ENCODE measurements around the gene SCNN1B. TPM values are rescaled to one million over a fixed set of nuclear protein-coding genes. Genes with fewer than 3 reads are reported as not detected.

SCNN1B gene
- total RNA-seq, 1 donor from 2014 or later: not detected

DNA sequence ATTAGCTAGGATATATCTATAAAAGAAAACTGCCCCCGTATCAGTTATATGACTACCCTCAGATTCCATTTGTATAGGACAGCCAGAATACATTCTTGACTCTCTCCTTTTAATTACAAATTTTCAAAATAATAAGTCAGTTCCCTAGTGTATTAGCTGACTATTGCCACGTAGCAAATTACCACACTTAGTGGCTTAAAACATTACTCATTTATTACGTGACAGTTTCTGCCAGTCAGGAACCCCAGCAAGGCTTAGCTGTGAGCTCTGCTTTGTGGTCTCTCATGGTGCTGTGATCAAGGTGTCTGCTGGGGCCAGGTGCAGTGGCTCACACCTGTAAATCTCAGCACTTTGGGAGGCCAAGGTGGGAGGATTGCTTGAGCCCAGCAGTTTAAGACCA, 13.9 kb upstream of the SCNN1B start:
- Histone ChIP-seq H3K27ac (replicated peaks) (no peak overlapping the region), H3K36me3 (no peaks in the 10 kb centered on the region), H3K4me1 (no peaks in the 10 kb centered on the region), H3K4me3 (no peak overlapping the region), H3K9me3 (replicated peaks) (no peaks in the 10 kb centered on the region), H3K27me3 (ENCODE audit: low read depth) (peaks cover 27% of the 10 kb centered on the region)
- intact Hi-C loops (cut with micrococcal nuclease): no loop called here
- DNase-seq: no peak
- TF ChIP-seq, protein P1, sequence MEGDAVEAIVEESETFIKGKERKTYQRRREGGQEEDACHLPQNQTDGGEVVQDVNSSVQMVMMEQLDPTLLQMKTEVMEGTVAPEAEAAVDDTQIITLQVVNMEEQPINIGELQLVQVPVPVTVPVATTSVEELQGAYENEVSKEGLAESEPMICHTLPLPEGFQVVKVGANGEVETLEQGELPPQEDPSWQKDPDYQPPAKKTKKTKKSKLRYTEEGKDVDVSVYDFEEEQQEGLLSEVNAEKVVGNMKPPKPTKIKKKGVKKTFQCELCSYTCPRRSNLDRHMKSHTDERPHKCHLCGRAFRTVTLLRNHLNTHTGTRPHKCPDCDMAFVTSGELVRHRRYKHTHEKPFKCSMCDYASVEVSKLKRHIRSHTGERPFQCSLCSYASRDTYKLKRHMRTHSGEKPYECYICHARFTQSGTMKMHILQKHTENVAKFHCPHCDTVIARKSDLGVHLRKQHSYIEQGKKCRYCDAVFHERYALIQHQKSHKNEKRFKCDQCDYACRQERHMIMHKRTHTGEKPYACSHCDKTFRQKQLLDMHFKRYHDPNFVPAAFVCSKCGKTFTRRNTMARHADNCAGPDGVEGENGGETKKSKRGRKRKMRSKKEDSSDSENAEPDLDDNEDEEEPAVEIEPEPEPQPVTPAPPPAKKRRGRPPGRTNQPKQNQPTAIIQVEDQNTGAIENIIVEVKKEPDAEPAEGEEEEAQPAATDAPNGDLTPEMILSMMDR (IDR thresholded peaks at IDR 0.05; ENCODE audit: borderline replicate concordance): no peak

DNA sequence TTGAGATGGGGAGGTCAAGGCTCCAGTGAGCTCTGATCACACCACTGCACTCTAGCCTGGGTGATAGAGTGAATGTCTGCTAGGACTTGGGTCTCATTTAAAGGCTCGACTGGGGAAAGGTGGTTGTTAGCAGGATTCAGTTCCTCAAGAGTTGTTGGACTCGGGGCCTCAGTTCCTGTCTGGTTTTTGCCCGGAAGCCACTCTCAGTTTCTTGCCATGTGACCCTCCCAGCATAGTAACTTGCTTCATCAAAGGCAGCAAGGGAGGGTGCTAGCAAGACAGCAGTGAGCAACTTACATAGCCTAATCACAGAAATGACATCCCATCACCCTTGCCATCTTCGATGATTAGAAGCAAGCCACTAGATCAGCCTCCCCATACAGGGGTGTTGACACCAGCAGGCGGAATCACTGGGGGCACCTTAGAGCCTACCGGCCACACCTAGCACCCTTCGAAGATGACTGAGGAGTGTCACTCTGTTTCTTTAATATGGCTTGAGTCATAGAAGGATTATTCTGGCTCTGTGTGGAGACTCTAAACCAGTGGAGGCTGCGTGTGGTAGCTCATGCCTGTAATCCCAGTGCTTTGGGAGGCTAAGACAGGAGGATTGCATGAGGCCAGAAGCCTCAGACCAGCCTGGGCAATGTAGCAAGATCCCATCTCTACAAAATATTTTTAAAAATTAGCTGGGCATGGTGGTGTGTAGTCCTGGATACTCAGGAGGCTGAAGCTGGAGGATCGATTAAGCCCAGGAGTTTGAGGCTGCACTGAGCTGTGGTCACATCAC, 13.2 kb upstream of the SCNN1B start:
- TF ChIP-seq, protein P1 (IDR thresholded peaks at IDR 0.05; ENCODE audit: borderline replicate concordance): no peak
- DNase-seq: no peak
- no peak overlapping the region for H3K4me3 ChIP-seq
- intact Hi-C loops (cut with micrococcal nuclease): no loop called here
- no peaks in the 10 kb centered on the region for H3K9me3 ChIP-seq (replicated peaks)
- H3K4me1 ChIP-seq: no peaks in the 10 kb centered on the region
- peaks cover 27% of the 10 kb centered on the region for H3K27me3 ChIP-seq (ENCODE audit: low read depth)
- no peak overlapping the region for H3K27ac ChIP-seq (replicated peaks)
- H3K36me3 ChIP-seq: no peaks in the 10 kb centered on the region

DNA sequence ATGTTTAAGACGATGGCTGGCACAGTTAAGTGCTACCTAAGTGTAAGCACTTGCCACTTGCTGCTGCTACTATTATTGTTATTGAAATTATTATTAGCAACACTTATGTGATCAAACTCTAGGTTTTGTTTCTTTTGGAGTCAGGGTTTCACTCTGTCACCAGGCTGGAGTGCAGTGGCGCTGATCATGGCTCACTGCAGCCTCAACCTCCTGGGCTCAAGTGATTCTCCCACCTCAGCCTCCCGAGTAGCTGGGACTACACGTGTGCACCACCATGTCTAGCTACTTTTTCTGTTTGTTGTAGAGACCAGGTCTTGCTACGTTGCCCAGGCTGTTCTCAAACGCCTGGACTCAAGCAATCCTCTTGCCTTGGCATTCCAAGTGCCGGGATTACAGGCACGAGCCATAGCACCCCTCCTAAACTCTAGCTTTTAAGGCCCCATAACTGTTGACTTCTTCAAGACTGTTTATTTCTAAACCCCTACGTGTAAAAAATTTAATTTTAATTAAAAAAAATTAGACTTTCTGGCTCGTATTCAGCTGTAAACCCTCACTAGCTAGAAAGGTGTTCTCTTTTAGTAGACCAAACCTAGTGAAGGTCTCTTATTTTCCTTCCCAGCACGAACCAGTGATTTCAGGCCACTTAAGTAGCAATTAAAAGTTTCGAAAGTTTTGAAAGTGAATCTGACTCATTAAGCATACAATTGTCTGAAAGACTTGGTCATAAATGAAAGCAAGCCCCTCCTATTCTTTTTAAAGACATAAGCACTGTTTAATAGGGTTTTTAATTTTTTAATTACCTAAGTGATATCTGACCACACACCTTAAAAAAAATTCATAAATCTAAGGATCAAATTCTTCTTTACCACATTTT, 11.7 kb upstream of the SCNN1B start:
- TF ChIP-seq, protein P1 (IDR thresholded peaks at IDR 0.05; ENCODE audit: borderline replicate concordance): no peak
- Histone ChIP-seq H3K9me3 (replicated peaks) (no peaks in the 10 kb centered on the region), H3K27me3 (ENCODE audit: low read depth) (peaks cover 33% of the 10 kb centered on the region), H3K36me3 (no peaks in the 10 kb centered on the region), H3K4me1 (no peaks in the 10 kb centered on the region), H3K27ac (replicated peaks) (no peak overlapping the region), H3K4me3 (no peak overlapping the region)
- intact Hi-C loops (cut with micrococcal nuclease): no loop called here
- DNase-seq: no peak

DNA sequence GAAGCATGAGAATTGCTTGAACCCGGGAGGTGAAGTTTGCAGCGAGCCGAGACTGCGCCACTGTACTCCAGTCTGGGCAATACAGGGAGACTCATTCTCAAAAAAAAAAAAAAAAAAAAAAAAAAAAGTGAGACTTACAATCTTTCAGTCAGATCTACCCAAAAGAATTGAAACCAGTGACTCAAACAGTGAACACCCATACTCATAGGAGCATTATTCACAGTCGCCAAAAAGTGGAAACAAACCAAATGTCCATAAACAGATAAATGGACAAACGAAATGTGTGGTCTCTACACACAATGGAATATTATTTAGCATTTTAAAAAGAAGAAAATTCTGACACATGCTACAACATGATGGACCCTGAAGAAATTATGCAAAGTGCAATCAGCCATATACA, 9.1 kb upstream of the SCNN1B start:
- no peak overlapping the region for H3K27ac ChIP-seq (replicated peaks)
- H3K4me3 ChIP-seq: no peak overlapping the region
- TF ChIP-seq, protein P1 (IDR thresholded peaks at IDR 0.05; ENCODE audit: borderline replicate concordance): no peak
- H3K4me1 ChIP-seq: no peaks in the 10 kb centered on the region
- H3K27me3 ChIP-seq (ENCODE audit: low read depth): peaks cover 52% of the 10 kb centered on the region
- no peaks in the 10 kb centered on the region for H3K9me3 ChIP-seq (replicated peaks)
- no peaks in the 10 kb centered on the region for H3K36me3 ChIP-seq
- intact Hi-C loops (cut with micrococcal nuclease): no loop called here
- no peak for DNase-seq

DNA sequence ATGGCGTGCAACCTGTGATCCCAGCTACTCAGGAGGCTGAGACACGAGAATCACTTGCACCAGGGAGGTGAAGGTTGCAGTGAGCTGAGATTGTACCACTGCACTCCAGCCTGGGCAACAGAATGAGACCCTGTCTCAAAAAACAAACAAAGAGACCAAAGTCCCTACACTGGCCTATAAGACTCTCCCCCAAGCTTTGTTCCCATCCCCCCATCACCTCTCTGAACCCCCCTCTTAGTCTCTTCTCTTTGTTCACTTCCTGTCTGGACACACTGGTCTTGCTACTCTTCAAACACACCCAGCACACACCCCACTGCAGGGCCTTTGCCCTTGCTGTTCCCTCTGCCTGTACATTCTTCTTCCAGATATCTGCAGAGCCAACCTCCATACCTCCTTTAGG, 7.8 kb upstream of the SCNN1B start:
- H3K9me3 ChIP-seq (replicated peaks): no peaks in the 10 kb centered on the region
- no peak overlapping the region for H3K4me3 ChIP-seq
- H3K4me1 ChIP-seq: no peaks in the 10 kb centered on the region
- DNase-seq: no peak
- peaks cover 61% of the 10 kb centered on the region for H3K27me3 ChIP-seq (ENCODE audit: low read depth)
- H3K36me3 ChIP-seq: no peaks in the 10 kb centered on the region
- H3K27ac ChIP-seq (replicated peaks): no peak overlapping the region
- TF ChIP-seq, protein P1 (IDR thresholded peaks at IDR 0.05; ENCODE audit: borderline replicate concordance): no peak
- intact Hi-C loops (cut with micrococcal nuclease): no loop called here

Measured in left ventricle myocardium inferior (tissue), 1 donor.